ENCODE results near the gene CLDND2. TPM values are rescaled to one million over a fixed set of nuclear protein-coding genes. Genes with fewer than 3 reads are reported as not detected.

The CLDND2 gene
- total and polyA plus RNA-seq, 2 experiments from 2014 or later, result 7.7 TPM; not detected in 1

- peaks cover 13% of the 10 kb centered on the region for H3K36me3 Mint-ChIP-seq (ENCODE audit: low read depth)
- peaks cover 9% of the 10 kb centered on the region for H3K4me1 ChIP-seq (ENCODE audit: insufficient read depth)
- H3F3A ChIP-seq (replicated peaks; ENCODE audit: low read depth), result no peaks in the 10 kb centered on the region
- no peaks in the 10 kb centered on the region for H3K9me2 ChIP-seq (ENCODE audit: insufficient read depth)
- no peaks in the 10 kb centered on the region for H3K36me3 ChIP-seq (ENCODE audit: insufficient read depth)
- H3K9me3 Mint-ChIP-seq, result no peaks in the 10 kb centered on the region
- no peaks in the 10 kb centered on the region for H3K79me2 ChIP-seq (replicated peaks; ENCODE audit: insufficient read depth)
- no peak for TF ChIP-seq ZNF331 (CRISPR knock-in tag; IDR thresholded peaks at IDR 0.05; ENCODE audit: low read depth)
- TF ChIP-seq CTCF (conservative IDR thresholded peaks at IDR 0.05; ENCODE audit: low read depth in 2 of 2), result no peak
- TF ChIP-seq NANOG (IDR thresholded peaks at IDR 0.05; ENCODE audit: borderline replicate concordance), result no peak
- TF ChIP-seq REST (IDR thresholded peaks at IDR 0.05; ENCODE audit: unreplicated experiment), result no peak
- TF ChIP-seq ZNF114 (CRISPR knock-in tag; IDR thresholded peaks at IDR 0.05), result no peak
- no peak for TF ChIP-seq CREB1 (CRISPR knock-in tag; IDR thresholded peaks at IDR 0.05; ENCODE audit: low read depth)
- TF ChIP-seq JUNB (IDR thresholded peaks at IDR 0.05; ENCODE audit: unreplicated experiment), result no peak
- TF ChIP-seq EZH2 (IDR thresholded peaks at IDR 0.05; ENCODE audit: low read depth, unreplicated experiment), result no peak
- no peak for TF ChIP-seq ETS1 (IDR thresholded peaks at IDR 0.05)
- TF ChIP-seq EZH2phosphoT487 (IDR thresholded peaks at IDR 0.05; ENCODE audit: unreplicated experiment), result no peak
- H3K27me3 ChIP-seq (ENCODE audit: insufficient read depth), result no peaks in the 10 kb centered on the region
- no peak overlapping the region for H3K4me3 ChIP-seq
- ATAC-seq (no peak), DNase-seq (ENCODE audit: low spot score) (no peak)
- no peak overlapping the region for H3K4me2 ChIP-seq
- H3K4me1 Mint-ChIP-seq, result peaks cover 9% of the 10 kb centered on the region
- H3K27me3 Mint-ChIP-seq (ENCODE audit: insufficient read depth, low read depth, poor library complexity), result peaks cover 1% of the 10 kb centered on the region
- no peak overlapping the region for H2AFZ ChIP-seq
- H4K20me1 ChIP-seq (replicated peaks; ENCODE audit: insufficient read depth), result no peaks in the 10 kb centered on the region; the same call in 1 of the 2 replicates
- H3K27ac ChIP-seq (ENCODE audit: low read depth), result no peak overlapping the region
- H3K4me3 Mint-ChIP-seq, result no peak overlapping the region
- no peak overlapping the region for H3K27ac Mint-ChIP-seq
These were observed 21.4 kb downstream of the CLDND2 start for GRCh38 chr19:51347209-51347928.

Data from GM23338 (cell line).